ENCODE measurements around the gene HBD. TPM values are rescaled to one million over a fixed set of nuclear protein-coding genes. Genes with fewer than 3 reads are reported as not detected.

The HBD gene
- total and polyA plus RNA-seq, 9 of the 15 experiments (the other 6 are each of a cell fraction or from before 2014, with no cell fraction given): 11.8 to 169 (median 36.0) TPM

GRCh38 chr11:5224538-5225479, 9.5 kb downstream of the HBD start (continued):
- TF ChIP-seq DMBX1 (CRISPR knock-in tag; IDR thresholded peaks at IDR 0.05; ENCODE audit: borderline replicate concordance): no peak
- TF ChIP-seq FUS (optimal IDR thresholded peaks at IDR 0.05; ENCODE audit: low read depth, low read length): no peak
- no peak for TF ChIP-seq USF2 (CRISPR knock-in tag; IDR thresholded peaks at IDR 0.05)
- no peak for TF ChIP-seq CTBP1 (IDR thresholded peaks at IDR 0.05; ENCODE audit: borderline replicate concordance)
- no peak for TF ChIP-seq ZC3H4 (CRISPR knock-in tag; IDR thresholded peaks at IDR 0.05; ENCODE audit: borderline replicate concordance)
- TF ChIP-seq IFI16 (CRISPR knock-in tag; IDR thresholded peaks at IDR 0.05): no peak
- TF ChIP-seq FOXP1 (CRISPR knock-in tag; IDR thresholded peaks at IDR 0.05): no peak
- no peak for TF ChIP-seq ZNF764 (CRISPR knock-in tag; IDR thresholded peaks at IDR 0.05; ENCODE audit: low read depth)
- no peak for TF ChIP-seq THAP12 (CRISPR knock-in tag; IDR thresholded peaks at IDR 0.05)
- TF ChIP-seq ZEB2 (IDR thresholded peaks at IDR 0.05): no peak
- TF ChIP-seq CGGBP1 (CRISPR knock-in tag; IDR thresholded peaks at IDR 0.05): no peak
- TF ChIP-seq DPF2 (IDR thresholded peaks at IDR 0.05): peak; percentile 72
- TF ChIP-seq ZNF12 (CRISPR knock-in tag; IDR thresholded peaks at IDR 0.05): no peak
- TF ChIP-seq RFX7 (CRISPR knock-in tag; IDR thresholded peaks at IDR 0.05): no peak
- TF ChIP-seq HDAC8 (tag; IDR thresholded peaks at IDR 0.05): no peak
- TF ChIP-seq ZNF197 (CRISPR knock-in tag; IDR thresholded peaks at IDR 0.05; ENCODE audit: low read depth): no peak
- peak; percentile 43; the same call in 1 of the 2 replicates for TF ChIP-seq NCOR1 (IDR thresholded peaks at IDR 0.05)
- no peak for TF ChIP-seq CUX1 (CRISPR knock-in tag; IDR thresholded peaks at IDR 0.05)
- TF ChIP-seq MAZ (CRISPR knock-in tag; conservative IDR thresholded peaks at IDR 0.05 in 1 of 2, IDR thresholded peaks at IDR 0.05 in 1 of 2): 0 out of 4 replicates have a peak, but pooled peaks of 1 of the 2 experiments have one; percentile 9
- no peak for TF ChIP-seq FIP1L1 (IDR thresholded peaks at IDR 0.05; ENCODE audit: low read depth, low read length, poor library complexity, severe bottlenecking)

Data from K562 (cell line).